Medulla oblongata (tissue), 1 donor: ENCODE data around the gene NRARP.
"Not testable (repeated sequence)": the region's sequence is repeated elsewhere in the genome, so short reads cannot be mapped to it uniquely, and the experiment has no call there.

Experiments used
- DNase-seq: peaks from one replicate; pipeline ENCODE4 v3.0.0-alpha.2; 2015; ENCODE audit errors: extremely low spot score

Gene NRARP

DNA sequence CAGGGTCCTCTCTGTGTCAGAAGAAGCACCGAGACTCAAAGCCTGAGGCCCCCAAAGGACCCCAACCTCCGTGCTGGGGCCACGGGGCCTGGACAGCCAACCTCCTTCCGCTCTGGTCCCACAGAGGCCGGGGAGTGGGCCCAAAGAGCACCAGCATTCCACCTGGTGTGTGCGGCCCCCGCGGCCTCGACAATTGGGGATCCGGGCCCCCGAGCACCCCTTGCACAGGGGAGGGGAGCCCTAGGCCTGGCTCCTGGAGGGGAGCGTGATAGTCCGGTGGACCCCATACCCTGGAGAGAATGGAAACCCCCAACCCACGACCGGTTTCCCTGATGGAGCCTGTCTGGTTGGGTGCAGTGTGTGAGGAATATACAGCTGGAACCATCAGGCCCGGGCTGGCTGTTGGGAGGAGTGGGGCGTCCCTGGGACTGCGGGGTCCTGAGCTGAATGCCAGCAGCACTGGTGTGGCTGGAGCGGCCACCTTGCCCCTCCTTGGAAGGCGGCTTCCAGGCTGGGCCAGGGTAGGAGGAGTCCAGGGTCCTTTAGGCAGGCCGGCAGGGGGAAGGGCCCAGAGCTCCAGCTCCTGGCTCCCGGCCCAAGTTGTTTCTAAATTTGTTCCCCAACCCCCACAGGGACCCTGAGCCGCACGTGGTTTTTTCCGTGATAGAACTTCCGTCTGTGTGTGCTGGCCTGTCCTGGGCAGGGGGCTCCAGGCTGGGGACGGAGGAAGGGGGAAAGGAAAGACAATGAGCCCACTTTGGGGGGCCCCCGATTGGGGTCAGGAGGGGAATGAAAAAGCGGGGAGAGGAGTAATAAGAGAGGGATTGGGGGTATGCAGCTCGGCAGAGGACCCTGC, 25.4 kb downstream of the NRARP start:
- DNase-seq, result no peak

DNA sequence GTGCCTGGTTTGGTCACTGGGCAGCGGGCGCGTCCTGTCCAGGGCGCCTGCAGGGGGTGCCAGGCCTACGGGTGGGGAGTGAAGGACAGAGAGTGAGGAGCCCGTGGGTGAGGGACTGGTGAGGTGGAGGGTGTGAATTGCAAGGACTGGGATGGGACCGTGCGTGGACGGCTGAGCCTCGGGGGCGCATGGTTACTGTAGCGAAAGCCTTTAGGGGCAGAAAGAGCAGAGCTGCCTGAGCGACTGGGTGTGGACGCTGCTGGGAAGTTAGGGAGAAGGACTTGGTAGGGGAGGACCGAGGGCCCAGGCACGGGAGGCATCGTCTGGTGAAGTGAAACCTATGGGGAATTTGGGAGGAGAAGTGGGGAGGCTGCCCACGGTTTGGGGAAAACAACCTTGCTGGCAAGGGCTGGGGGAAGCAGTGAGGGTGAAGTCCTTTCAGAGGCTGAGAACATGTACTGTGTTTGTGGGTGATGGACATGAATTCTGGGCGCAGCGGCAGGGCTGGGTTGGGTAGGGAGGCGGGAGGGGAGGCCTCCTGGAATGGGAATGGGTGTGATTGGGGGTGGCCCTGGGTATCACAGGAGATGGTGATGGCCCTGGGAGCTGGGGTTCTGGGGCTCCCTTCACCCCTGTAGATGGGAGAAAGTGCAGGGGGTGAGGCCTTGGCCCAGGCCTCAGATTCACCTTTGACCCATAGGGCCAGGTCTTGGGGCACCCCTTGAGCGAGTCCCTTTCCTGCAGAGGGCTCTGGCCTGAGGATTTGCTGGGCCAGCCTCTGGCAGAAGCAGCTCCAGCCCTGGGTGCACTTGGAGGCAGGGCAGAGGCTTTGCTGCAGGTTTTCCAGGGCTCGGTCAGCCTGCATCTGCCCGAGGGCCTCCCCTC, 26.2 kb downstream of the NRARP start:
- no peak for DNase-seq

DNA sequence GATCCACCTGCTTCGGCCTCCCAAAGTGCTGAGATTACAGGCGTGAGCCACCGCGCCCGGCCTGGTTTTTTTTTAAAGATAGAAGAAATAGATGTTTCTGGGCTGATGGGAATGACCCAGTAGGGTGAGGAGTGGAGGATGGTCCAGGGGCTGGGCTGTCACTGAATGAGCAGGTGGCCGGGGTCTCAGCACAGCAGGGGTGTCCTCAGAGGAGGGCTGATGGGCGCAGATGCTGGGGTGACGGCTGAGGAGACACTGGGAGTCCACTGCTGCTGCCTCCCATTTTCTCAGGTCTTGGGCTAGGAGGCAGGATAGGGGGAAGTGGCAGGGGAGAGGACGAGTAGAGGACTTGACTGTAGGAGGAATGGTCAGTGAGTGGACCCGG, 26.9 kb downstream of the NRARP start:
- no peak for DNase-seq

DNA sequence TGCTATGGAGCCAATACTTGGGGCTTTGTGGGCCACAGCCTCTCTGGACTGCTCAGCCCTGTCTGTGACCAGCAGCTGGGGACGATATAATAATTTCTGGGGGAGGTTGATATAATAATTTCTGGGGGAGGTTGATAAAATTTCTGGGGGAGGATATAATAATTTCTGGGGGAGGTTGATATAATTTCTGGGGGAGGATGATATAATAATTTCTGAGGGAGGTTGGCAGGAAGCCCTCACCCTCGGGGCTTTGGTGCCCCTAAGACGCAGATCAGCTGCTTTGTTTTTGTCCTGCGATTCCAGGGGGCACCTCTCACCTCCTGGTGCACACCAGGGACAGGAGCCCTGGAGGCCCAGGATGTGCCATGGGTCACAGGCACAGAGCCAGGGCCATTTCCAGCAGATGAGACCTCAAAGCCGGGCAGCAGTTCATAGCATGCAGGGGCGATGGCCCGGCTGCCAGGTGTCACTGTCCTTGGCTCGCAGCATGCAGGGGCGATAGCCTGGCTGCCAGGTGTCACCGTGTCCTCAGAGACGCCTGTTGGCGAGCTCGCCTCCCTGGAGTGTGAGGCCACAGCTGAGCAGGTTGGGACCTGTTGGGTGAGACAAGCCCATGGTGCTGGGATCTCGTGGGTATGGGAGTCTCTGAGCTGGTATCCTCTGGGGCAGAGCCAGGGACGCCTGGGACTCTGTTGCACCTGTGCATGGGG, 28.3 kb downstream of the NRARP start:
- DNase-seq, result no peak

DNA sequence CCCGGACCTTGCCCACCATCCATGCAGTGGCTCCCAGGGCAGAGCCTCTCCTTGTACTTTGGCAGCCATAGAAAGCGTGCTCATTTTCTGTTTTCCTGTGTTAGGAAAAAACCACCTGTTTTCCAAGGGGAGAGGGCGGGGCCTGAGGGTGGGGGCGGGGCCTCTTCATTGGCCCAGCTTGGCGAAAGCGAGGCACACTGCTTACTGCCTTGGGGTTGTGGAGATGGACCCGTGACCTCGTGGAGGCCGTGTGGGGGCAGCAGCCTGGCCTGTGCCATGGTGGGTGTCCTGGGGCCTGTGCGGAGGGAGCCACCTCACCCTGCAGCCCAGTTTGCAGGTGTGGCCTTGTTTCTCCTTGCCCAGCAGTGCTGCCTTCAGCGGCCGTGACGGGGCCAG, 29.0 kb downstream of the NRARP start:
- DNase-seq, result no peak

DNA sequence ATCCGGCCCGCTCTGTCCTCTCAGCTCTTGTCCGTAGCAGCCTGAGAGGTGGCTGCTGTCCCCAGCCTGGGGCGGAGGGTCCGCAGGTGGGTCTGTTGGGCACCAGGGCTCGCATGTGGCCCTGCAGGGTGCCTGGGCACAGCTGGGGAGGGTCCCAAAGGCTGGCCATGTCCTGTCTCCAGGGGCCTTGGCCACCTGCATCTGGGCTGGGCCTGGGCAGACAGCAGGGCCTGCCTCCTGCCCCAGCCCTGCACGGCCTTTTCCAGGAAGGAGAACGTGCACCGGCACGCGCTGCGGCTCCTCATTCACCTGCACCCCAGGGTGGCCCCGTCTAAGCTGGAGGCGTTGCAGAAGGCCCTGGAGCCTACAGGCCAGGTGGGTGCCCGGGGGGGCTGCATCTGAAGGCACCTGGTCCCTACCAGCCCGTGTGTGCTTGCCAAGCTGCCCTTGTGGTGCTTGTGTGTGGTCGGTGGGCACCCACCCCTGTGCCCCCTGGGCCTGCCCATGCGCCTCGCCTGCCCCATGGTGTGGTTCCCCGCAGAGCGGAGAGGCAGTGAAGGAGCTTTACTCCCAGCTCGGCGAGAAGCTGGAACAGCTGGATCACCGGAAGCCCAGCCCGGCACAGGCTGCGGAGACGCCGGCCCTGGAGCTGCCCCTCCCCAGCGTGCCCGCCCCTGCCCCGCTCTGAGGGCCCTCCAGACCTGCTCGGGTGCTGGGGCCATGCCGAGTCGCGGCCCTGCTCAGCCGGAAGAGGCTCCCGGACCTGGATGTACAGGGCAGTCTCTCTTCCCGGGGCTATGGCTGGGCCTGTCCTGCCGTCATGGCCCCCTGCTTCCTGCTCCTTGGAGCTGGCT, 29.6 kb downstream of the NRARP start:
- no peak for DNase-seq

DNA sequence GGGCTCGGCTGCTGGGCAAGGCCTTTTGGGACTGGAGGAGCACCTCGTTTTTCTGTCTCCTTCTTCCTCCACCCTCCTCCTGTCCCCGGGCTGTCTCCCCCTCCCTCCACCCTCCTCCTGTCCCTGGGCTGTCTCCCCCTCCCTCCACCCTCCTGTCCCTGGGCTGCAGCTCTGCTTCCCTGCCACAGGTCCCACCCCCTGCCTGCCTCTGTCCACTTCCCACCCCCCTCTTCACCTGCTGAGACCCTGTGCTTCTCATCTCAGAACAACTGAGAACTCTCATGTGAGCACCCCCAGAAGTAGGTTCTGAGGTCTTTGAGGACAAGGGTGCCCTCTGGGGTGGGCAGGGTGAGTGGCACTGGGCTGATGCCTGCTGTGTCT, 30.4 kb downstream of the NRARP start:
- DNase-seq, result no peak

DNA sequence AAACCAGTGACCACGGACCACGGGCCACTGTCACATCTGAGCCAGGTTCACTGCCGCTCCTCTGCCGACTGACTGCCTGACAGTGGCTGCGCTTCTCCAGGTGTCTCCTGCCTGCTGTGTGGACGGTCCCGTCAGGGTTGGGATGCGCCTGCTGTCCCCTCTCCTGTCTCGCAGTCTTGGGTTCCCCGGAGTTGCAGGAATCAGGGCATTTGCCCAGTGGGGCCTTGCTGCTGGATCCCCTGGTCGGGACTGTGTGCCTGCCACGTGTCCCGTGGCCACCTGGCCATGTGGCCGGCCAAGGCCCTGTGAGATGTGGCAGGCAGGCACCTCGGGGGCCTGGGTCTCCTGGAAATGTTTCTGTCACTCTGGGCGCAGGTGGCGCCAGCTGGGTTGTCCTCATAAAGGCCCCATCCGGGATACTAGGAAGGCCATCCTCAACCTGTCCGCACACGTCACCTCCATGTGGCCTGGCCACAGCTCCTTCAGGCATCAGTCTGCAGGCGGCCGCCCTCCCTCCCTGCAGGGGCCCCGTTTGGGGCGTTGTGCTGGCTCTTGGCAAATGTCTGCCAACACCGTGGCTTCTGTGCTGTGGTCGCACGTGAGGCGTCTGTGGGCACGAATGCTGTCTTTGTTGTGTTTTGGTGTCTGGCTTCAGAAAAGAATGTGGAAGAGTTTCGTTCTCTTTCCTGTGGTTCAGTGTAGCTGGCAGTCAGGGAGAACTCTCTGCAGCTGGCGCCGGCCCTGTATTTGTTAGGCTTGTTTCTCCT, 31.0 kb downstream of the NRARP start:
- no peak for DNase-seq

DNA sequence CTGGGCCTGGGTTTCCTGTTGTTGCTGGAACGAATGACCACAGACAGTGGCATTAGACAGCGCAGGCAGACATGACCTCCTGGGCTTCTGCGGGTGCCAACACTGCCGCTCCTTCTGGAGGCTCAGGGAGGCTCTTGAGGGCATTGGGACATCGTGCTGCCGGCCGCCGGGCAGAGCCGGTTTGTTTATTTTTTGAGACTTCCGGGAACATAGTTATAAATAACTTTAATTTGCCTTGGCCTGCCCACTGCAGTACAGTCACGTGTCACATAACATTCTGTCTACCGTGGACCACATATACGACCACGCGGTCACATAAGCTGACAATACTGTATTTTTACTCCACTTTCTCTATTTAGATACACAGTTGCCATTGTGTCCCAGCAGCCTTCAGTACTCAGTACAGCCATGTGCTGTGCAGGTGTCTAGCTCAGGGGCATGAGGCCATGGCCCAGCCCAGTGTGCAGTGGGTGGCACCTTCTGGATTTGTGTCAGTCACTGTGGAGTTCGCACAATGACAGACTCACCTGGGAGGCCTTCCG, 32.8 kb downstream of the NRARP start:
- DNase-seq, result no peak

DNA sequence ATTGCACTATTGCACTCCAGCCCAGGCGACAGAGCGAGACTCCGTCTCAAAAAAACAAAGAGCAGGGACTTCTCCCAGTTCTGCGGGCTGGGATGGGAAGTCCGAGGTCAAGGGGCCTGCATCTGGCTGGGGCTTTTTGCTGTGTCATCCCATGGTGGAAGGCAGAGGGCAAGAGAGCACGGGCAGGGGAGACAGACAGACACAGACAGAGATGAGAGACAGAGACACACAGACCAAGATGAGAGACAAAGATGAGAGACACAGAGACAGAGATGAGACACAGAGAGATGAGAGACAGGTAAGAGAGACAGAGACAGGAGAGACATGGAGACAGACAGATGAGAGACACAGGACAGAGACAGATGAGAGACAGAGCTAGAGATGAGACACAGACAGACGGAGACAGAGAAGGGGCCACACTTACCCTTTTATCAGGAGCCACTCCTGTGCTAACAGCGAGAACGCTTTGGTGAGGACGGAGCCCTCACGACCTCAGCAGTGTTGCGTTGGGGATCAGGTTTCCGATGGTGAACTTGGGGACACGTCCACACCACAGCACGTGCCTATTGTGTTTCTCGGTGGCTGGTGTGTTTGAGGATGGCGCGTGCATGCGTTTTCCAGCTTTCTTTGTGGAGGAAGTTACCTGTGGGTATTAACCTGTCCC, 33.4 kb downstream of the NRARP start:
- DNase-seq, result no peak

DNA sequence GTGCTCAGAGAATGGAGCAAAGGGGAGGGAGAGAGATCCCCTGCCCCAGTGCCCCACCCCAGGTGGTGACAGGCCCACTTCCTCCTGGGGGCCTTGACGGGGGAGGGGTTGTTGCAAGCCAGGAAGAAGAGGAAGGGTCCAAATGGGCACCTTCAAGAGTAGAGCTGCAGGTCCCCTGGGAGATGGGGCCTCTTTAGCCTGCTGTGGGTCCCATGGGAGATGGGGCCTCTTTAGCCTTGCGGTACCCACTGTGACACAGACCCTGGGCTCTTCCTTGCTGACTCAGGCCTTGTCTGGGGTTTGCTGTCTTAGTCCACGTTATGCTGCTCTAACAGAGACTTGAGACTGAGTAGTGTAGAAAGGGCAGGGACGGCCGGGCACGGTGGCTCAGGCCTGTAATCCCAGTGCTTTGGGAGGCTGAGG, 34.1 kb downstream of the NRARP start:
- DNase-seq, result no peak

DNA sequence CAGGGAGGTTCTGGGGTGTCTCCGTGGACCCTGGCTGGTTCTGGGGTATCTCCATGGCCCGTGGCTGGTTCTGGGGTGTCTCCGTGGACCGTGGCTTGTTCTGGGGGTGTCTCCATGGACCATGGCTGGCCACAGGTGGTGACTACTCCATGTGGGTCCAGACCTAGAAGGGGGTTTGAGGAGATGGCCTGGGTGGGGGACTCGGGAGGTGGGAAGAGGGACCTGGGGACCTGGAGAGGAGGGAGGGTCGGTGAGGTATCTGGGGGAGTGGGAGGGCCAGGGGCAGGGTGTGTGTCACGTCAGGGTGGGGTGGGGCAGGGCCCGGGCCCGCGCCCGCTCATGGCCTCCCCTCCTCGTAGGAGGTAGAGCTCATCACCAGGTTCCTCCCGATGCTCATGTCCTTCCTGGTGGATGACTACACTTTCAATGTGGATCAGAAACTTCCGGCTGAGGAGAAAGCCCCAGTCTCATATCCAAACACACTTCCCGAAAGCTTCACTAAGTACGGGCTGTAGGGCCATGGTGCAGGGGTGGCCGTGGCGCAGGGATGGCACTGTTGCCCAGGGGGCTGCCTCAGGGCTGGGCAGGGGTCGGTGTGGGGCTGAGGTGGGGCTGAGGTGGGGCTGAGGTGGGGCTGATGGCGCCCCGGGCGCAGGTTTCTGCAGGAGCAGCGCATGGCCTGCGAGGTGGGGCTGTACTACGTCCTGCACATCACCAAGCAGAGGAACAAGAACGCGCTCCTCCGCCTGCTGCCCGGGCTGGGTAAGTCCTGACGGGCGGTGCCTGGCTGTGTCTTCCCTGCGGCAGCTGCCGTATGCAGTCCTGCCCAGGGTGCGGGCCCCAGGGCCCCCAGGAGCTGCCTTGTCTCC, 35.3 kb downstream of the NRARP start:
- no peak for DNase-seq

DNA sequence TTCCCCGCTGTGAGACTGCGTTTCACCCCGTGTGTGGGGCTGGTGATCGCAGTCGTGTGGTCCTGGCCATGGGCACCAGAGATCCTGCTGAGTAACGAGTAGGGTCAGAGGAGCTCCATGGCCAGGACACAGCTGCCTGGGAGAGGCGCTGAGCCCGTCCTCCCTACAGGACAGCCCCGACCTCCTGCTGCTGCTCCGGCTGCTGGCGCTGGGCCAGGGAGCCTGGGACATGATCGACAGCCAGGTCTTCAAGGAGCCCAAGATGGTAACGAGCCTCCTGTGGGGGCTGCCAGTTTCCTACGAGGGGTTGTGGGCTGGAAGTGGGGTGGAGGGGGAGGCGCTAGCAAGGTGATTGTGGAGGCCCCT, 35.9 kb downstream of the NRARP start:
- DNase-seq, result no peak

DNA sequence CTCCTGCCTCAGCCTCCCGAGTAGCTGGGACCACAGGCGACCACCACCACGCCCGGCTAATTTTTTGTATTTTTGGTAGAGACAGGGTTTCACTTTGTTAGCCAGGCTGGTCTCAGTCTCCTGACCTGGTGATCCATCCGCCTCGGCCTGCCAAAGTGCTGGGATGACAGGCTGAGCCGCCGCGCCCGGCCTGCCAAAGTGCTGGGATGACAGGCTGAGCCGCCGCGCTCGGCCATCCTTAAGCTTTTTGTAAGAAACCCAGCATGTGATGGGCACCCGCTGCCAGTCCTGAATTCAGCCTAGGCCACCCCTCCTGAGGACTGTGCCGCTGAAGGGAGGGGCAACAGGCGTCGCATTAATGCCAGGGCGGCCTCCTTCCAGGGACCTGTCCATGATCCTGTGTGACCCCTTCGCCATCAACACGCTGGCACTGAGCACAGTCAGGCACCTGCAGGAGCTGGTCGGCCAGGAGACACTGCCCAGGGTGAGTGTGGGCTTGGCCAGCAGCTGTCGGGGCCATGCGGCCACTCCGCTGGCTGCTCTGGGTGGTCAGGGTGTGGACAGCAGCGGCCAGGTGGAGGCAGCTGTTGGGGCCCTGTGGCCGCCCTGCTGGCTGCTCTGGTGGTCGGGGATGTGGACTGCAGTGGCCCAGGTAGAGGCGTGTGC, 36.4 kb downstream of the NRARP start:
- DNase-seq, result no peak

DNA sequence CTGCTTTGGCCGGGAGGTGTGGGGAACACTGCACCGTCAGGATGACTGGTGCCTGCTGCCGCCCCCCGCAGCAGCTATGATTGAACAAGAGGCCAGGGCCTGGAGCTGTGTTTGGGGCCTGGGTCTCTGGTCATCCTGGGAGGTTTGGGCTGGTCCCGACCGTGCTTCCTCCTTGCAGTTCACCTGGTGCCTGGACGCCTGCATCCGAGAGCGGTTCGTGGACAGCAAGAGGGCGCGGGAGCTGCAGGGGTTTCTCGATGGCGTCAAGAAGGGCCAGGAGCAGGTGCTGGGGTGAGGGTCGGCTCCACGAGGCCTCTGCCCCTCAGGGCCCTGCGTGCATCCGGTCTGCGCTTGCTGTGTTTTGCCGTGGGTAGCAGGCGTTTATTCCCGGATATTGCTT, 38.0 kb downstream of the NRARP start:
- no peak for DNase-seq

DNA sequence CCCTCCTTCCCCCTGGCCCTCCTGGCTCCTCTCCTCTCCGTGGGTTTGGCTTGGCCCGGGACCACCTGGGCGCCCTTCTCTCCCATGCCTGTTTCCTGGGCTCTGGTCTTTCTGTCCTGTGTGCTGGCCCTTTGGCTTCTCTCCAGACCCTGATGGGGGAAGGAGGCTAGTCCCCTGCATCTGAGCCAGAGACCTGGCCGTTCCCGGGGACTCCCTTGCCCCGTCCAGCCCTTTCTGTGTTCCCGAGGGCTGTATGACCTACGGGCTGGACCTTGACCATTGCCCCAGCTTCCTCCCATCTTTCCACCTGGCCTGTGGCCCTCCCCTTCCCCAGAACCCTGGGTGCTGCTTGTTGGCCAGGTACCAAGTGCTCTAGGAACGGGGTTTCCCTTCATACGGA, 38.6 kb downstream of the NRARP start:
- no peak for DNase-seq

DNA sequence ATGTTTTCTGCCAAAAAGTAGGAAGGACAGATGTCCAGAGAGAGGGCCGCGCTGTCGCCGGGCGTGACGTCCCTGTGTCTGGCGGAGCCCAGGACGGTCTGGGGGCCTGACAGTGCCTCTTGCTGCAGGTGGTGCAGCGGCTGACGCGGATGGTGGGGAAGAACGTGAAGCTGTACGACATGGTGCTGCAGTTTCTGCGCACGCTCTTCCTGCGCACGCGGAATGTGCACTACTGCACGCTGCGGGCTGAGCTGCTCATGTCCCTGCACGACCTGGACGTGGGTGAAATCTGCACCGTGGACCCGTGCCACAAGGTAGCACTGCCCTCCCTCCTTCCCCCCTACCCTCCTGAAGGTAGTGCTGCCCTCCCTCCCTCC, 39.2 kb downstream of the NRARP start:
- DNase-seq, result no peak

DNA sequence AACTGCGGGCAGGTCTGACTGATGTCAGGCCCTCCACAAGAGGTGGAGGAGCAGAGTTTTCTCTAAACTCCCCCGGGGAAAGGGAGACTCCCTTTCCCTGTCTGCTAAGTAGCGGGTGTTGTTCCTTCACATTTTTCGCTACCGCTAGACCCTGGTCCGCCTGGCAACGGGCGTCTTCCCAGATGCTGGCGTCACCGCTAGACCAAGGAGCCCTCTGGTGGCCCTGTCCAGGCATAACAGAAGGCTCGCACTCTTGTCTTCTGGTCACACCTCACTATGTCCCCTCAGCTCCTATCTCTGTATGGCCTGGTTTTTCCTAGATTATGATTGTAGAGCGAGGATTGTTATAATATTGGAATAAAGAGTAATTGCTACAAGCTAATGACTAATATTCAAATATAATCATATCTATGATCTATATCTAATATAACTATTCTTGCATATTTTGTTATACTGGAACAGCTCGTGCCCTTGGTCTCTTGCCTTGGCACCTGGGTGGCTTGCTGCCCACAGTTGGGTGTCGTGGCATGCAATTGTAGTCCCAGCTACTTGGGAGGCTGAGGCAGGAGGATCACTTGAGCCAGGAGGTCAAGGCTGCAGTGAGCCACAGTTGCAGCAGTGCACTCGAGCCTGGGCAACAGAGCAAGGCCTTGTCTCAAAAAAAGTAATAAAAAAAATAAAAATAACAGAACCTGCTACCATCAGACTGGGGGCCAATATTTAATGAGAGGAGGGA, 39.7 kb downstream of the NRARP start:
- DNase-seq, result not testable (repeated sequence)
